SW480 (cell line): ENCODE data around the gene IGLON5.
A peak's percentile ranks its signal among the peaks of the same experiment; 100 is the strongest.

Source experiments
- DNase-seq: peaks from one replicate; pipeline ENCODE4 v3.0.0-alpha.2; 2016; ENCODE audit warnings: low spot score

The IGLON5 gene

DNA sequence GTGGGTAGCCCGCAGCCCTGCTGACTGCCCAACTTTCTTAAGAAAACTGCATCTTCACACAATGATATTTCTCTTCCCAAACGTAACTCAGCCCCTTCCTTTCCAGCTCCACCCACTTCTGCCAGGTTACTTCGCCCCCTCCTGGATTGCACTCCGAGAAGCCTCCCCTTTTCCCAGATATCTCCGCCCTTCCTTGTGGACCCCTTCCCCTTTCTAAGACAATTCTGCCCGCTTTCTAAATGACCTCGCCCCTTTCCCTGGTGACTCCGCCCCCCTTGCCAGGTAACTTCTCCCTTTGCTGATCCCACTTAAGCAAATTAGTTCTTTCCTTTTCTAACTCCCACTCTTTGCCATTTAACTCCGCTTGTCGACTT lies 27.9 kb downstream of the IGLON5 start:
- DNase-seq, result no peak

DNA sequence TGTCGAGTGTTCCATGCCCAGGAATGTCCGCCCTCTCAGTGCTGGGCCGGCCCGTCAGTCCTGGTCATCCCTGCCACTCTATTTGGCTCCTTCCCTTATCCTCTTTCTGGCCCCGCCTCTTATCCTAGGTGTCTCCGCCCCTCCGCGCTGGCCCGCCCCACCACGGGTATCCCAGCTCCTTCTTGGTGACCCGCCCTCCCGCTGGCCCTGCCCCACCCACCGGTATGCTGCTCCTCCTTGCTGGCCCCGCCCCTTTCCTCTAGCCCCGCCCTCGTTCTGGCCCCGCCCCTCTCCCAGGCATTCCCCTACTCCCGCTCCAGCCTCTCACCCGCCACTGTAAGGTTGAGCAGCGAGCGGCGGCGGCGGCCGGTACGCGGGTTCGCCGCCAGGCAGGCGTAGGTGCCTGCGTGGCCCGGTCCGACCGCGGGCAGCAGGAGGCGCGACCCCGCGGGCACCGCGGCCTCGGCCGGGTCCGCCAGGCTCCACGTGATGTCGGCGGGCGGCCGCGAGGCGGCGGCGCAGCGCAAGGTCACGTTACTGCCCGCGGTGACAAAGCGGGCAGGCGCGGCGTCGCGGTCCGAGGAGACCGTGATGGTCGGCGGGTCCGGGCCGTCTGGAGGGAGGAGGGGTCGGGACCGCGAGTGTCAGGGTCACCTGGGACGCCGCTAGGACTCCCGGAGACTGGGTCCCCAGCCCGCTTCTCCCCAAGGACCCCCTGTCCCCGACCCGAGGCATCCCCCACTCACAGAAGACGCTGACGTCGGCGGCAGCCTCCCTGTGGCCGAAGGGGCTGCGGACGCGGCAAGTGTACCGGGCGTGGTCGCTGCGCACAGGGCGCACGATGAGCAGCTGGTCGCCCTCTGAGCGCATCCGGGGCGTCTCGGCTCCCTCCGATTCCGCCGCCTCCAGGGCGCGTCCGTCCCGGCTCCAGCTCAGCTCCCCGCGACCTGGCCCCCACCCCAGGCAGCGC lies 28.5 kb downstream of the IGLON5 start:
- peak; percentile 98 for DNase-seq

DNA sequence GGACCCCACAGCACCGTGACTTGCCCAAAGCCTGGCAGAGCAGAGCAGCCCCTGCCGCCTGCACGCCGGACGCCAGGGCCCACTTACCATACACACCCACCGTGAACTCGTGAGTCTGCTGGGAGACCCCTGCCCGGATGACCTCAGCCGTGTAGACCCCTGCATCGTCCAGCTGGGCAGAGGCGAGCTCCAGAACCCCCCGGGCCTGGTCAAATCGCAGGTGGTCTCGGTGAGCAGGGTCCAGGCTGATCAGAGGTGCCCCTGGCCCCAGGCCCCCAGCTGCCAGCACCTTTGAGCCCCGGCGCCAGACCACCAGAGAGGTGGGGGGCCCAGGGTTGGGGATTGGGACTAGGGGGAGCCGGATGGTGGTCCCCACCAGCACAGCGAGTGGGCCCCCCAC lies 29.6 kb downstream of the IGLON5 start:
- no peak for DNase-seq

DNA sequence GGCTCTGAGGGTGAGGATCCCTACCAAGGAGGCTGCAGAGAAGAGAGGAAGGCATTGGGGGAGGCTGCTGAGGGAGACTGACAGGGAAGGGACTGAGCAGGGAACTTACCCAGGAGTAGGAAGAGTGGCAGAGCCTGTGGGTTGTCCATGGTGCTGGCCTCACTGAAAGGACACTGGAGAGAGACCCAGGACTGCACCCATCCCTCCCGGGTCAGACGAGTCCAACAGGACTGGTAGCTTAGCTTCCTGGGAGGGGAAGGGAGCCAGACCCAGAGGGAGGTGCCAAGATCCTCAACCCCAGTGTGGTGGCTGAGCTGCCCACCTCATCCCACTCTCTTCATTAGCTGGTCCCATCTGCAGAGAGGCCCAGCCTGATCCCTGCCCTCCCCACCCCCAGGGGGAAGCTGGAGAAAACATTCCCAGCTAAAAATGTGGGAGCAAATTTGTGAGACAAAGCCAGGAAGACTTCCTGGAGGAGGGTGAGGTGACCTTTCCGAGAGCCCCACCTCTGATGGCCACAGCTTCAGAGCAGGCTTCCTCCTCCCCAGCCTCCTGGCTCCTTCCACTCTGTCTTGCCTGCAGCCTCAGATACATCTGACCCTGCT lies 30.6 kb downstream of the IGLON5 start, which contains the start of gene VSIG10L:
Gene VSIG10L (minus strand): TSS at position 164 of the 605 bp plus-strand sequence. CDS start 15 bp downstream, at position 149.
- DNase-seq, result no peak

DNA sequence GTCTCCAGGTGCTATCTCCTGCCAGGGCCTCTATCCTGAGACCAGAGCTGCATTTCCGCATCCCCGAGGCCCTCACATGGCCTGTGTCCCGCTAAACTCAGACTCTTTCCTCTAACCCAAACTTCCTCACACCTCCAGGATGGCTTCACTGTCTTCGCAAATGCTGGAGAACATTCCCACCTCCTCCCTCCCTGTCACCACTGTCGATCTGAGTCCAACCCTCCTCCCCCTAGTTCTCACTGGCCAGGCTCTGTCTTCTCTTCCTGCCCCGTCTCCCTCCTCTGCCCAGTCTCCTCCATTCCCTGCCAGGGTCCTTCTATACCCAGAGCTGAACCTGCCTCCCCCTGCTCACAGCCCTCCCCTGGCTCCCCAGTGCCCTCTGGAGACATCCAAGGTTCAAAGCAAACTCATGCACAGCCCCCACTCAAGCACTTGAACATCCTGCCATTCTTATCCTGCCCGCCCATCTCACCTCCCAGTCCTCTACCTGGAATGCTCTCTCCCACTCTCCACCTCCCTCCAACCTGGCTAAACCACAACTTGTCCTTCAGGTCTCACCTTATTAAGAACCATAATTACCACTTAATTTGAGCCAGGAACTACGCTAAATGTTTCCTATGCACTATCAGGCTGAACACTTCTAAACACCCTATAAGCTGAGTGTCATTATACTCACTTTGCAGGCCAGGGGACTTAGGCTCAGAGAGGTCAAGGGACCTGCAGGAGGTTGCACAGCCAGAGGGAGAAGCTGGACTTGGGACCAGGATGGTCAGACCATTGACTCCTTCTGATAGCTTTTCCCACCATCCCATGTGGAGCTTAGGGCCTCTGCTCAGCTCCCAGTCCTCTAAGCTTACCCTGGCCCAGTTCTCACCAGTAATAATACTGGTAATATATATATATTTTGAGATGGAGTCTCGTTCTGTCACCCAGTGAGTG lies 31.5 kb downstream of the IGLON5 start:
- DNase-seq, result no peak

DNA sequence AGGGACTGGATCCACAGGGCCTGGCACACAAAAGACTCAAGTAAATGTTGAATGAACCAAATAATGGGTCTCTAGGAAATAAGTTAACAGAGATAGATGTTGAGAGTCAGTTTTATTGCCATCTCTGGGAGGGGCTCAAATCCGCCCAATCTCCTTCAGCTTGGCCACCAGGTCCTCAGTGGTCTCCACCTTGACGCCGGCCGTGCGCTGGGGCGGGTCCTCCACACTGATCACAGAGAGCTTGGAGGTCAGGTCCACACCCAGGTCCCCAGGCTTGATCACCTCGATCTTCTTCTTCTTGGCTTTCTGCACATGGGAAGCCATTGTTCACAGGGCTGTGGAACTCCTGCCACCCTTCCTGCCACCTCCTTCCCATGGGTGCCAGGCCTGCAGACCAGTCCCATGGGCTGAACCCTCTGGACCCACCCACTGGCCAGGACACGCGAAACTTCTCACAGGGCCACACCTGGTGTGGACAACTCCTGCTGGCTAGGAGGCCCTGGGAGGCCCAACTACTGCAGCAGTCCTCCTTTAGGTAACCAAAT lies 33.7 kb downstream of the IGLON5 start:
- DNase-seq, result no peak

DNA sequence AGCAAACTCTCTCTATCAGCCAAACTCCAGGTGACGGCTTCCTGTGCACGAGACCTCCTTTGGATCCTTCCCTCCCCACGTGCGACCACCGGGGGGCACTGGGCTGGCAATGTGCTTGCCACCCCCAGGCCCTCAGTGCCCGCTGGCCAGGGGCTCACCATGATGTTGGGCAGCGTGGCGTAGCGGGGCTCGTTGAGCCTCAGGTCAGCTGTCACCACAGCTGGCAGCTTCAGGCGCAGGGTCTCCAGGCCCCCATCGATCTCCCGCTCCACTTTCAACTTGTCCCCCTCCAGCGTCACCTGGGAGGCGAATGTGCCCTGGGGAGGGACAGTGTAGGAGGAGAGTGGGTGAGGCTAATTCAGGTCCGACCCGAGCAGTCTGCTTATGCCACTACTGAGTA lies 35.3 kb downstream of the IGLON5 start:
- no peak for DNase-seq

DNA sequence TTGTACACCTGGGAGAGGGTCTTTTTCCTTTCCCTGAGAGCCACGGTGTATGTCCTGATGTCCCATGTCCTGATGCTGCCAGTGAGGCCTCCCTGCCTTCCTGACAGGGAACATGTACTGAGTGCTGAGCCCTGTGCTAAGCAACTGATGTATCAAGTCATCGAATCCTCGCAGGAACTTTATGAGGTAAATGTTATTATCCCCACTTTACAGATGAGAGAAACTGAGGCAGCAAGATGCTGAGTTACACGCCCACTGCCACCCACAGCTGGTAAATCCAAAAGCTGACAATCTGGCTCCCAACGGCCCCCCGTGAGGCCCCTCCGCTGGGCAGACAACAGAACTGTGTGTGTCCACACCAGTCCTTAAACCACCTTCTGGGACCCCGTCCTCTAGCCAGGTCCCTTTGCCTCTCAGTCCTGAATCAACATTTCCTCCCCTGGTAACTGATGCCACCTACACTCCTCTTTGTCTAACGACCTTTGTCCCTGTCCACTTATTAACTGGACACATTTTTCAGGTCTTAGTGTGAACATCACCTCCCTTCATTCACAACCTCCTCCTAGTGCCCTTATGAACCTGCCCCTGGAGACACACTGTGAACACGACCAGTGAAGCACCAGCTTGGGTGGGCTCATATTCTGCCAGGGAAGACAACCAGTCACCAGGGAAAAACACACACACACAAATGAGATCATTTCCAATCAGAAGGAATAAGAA lies 35.9 kb downstream of the IGLON5 start:
- DNase-seq, result no peak

DNA sequence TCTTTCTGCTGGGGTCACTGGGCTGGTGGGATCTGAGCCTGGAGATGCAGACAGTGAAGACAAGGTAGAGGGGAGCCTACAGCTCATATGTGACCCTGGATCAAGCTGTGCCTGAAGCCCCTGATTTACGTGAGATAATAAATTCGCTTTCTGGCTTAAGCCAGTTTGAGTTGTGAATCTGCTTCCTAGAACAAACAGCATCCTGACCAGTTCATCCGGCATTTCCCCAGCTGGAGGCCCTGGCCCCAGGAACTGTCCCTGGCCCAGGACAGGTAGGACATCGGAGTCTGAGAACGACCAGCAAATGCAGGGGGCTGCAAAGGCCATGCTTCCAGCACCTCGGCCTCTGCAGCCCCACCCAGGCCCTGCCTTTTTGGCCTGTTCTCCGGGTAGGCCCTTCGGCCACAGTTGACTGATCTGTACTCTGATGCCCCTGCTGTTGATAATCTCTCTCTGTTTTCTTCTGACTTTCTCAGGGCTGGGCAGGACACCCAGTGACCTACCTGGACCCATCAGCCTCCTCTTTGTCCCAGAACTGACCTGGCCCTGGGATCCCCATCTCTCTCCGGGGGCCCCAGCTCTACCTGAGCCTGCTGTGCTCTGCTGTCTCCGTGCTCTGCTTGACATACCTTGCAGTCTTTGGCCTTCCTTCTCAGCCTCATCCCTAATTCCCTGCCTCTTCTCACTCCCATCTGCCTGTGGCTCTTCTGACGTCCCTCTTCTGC lies 40.0 kb downstream of the IGLON5 start:
- DNase-seq, result no peak

DNA sequence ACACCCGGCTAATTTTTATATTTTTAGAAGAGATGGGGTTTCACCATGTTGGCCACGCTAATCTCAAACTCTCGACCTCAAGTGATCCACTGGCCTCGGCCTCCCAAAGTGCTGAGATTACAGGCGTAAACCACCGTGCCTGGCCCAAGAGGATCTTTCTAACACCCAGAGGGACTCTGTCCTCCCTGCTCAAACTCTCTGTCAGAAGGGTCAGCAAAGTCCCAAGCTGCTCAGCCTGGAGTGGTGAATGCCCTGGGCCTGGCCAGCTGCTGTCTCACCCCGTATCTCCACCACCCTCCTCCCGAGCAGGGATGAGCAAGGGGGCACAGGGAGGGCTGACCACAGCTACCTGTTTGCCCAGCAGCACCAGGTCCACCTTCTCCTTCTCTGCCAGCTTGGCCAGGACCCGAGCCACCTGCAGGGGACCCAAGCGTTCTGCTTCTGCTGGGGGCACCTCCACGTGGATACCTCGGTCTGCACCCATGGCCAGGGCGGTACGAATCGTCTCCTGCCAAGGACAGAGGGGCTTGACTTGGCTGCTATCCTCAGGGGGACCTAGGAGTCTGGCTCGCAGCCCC lies 41.4 kb downstream of the IGLON5 start:
- DNase-seq, result no peak

DNA sequence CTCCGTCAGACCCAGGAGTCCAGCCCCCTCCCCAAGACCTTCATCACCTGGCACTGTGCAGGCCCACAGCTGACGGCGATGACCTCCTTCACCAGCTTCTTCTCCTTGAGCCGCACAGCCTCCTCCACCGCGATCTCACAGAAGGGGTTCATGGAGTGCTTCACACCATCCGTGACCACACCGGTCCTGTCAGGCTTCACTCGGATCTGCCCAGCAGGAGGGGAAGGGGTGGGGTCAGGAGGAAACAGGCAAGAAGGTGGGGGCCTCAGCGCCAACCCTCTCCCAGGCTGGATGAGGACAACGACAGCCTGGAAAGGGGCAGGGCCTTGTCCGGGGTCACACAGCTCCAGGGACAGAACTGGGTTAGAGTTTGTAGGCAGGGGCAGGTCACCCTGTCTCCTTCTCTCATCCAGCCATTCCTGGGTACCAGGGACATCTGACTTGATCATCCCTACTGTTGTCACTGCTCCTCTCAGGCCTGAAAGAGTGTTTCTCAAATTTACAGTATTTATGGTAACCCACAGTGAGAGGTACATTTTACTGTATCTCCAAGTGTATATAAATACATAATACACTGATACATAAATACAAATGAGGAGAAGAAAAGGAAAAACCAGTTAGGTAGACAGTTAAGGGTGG lies 42.8 kb downstream of the IGLON5 start:
- DNase-seq, result no peak

DNA sequence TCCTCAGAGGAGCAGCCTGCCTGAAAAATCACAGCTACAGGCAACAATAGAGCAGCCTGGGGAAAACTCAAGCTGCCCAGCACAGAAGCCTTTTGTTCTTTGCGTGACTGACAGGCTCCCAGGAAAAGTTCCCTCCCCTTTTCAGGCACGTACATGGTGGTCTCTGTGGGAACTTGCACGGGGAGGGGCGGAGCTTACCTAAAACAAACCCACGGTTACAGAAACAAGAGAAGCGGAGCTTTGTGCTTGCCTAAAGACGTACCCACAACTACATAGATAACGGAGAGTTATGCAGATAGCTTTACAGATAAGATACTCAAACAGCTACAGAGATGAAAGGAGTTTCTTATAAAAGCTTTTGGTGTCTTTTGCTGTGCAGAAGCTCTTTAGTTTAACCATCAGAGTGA lies 43.3 kb downstream of the IGLON5 start:
- DNase-seq, result peak; percentile 92

DNA sequence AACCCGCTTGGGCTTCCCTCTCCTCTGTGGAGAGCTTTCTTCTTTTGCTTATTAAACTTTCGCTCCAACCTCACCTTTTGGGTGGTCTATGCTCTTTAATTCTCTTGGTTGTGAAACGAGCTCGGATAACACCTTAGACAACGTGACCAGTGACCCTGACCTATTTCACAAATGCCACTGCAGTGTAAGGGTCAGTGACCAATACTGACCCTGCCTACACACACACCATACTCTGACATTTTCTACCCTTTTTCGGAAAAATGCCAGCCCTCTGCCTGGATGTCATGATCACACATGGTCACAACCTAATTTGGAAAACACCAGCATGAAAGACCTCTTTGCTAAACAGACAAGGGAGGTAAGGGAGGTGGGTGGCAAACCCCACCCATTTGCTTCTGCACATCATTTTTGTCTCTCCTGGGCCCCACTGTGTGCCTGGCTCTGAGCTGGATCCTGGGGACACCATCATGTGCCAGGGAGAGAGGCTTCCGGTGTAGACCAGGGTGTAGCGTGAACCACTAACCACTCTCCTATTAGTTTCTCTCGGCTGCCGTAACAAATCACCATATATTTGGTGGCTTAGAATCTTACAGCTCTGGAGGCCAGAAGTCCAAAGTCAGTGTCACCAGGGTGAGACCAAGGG lies 44.8 kb downstream of the IGLON5 start:
- no peak for DNase-seq

DNA sequence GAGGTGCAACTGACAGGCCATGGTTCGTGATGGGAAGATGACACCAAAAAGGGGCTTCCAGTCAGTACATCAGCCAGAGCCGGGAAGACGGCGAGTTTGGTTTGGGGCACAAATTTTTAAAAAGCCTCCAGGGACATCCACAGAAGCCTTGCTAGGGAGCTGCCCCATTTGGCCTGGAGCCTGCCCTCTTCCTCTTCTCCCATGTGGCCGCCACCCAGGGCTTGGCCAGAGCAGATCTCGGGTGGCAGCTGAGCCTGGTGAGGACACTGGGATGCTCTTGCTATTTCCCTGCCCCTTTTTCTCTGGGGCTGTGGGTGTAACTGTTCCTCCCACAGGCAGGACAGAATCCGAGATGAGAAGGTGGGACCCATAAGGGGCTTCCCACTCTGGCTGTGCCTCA lies 46.5 kb downstream of the IGLON5 start:
- no peak for DNase-seq

DNA sequence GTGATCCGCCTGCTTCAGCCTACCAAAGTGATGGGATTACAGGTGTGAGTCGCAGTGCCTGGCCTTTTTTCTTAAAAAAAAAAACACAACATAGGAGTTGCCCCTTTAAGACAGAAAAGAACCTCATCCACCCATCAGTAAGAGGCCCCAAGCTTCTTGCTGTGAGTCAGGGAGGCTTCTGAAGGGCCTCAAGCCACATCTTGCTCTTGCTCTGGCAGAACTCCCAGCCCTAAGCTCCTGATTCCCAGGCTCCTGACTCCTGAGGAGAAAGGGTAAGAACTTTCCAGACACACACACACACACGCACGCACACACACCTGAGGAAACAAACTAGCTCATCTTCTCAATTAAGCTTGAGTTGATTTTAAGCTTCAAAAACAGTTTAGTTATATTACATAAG lies 47.9 kb downstream of the IGLON5 start:
- peak; percentile 22 for DNase-seq

DNA sequence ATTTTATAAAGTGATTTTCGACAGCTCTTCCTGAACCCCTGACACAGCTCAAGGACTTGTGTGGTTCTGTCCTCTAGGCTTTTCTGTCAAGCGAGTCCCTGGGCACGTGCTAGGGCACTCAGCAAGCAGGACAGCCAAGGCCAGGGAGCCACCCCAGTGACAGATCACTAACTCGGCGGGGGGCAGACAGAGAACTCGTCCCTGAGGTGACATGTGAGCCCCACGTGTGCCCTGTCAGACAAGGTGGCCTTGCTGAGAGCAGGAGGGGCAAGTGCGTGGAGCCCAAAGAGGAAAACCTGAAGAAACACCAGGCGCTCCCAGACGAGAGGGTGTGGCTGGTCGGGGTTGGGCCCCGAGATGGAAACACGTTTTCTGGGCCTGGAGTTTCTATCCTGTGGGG lies 49.8 kb downstream of the IGLON5 start:
- no peak for DNase-seq

DNA sequence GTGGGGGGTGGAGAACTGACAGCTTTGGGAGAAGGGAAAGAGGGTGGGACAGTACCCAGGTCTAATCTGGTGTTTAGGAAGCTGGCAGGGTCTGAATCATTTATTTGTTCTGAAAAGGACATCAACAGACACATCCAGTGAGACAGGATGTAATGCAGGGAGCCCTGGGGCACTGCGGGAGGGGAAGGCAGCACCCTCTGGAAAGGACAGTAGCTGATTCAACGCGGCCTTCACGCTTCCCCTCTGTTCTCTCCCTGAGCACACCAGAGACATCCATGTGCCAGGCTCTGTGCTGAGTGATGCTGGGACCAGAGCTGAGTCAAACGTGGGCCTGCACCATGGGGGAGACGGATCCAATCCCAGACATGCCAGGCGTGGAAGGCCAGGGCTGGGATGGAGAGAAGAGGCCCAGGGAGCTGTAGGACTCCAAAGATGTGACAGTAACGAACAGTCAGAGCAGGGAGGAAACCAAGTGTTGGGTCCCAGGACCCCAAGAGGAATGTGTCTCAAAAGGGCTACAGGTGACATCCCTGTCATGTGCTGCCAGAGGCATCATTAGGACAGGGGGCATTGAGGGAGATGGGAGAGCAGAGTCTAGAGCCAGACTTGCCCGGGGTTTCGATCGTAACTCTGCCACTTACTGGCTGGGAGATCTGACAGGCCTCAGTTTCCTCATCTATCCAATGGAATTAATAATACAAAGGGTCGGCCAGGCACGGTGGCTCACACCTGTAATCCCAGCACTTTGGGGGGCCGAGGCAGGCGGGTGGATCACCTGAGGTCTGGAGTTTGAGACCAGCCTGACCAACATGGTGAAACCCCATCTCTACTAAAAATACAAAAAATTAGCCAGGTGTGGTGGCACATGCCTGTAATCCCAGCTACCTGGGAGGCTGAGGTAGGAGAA lies 53.0 kb downstream of the IGLON5 start:
- peak; percentile 35 for DNase-seq
